Effector memory CD8-positive, alpha-beta T cell (primary cell): ENCODE results near the gene RAB31.
"Not testable (repeated sequence)": the region's sequence is repeated elsewhere in the genome, so short reads cannot be mapped to it uniquely, and the experiment has no call there.

Experiments
- ATAC-seq: fragments of 150-1000 bp; cut with Tn5 transposase; replicated peaks from 2 replicates; pipeline ENCODE4 v1.10.0; 2021; ENCODE audit warnings: mild to moderate bottlenecking, moderate library complexity
- DNase-seq, 3 experiments: peaks; one replicate each; pipeline ENCODE4 v3.0.0; 2021
- H3K27ac Mint-ChIP-seq, 2 donors: one replicate each; pipeline ENCODE4 v1.8.0; 2022; ENCODE audit warnings: mild to moderate bottlenecking in 2 of 2, mixed read lengths in 2 of 2, moderate library complexity in 2 of 2
- H3K27me3 Mint-ChIP-seq, 2 donors: one replicate each; pipeline ENCODE4 v1.8.0; 2022; ENCODE audit warnings: mixed read lengths in 2 of 2
- H3K36me3 Mint-ChIP-seq: one replicate; pipeline ENCODE4 v1.8.0; 2022; ENCODE audit warnings: mild to moderate bottlenecking, moderate library complexity, mixed read lengths; ENCODE audit not compliant: insufficient read depth
- H3K4me1 Mint-ChIP-seq, 2 donors: one replicate each; pipeline ENCODE4 v1.8.0; 2022; ENCODE audit warnings: low read depth in 2 of 2, mixed read lengths in 2 of 2
- H3K4me3 Mint-ChIP-seq, 2 donors: one replicate each; pipeline ENCODE4 v1.8.0; 2022; ENCODE audit warnings: mild to moderate bottlenecking in 2 of 2, mixed read lengths in 2 of 2, moderate library complexity in 2 of 2
- H3K9me3 Mint-ChIP-seq, 2 donors: one replicate each; pipeline ENCODE4 v1.8.0; 2022; ENCODE audit warnings: mixed read lengths in 2 of 2

The RAB31 gene

GRCh38 chr18:9901377-9901776, 193.3 kb downstream of the RAB31 start:
- Mint-ChIP-seq H3K36me3 (no peaks in the 10 kb centered on the region), H3K27ac (no peak overlapping the region), H3K4me3 (no peak overlapping the region), H3K27me3 (peaks cover 27 to 42% of the 10 kb centered on the region in 2 donors), H3K9me3 (no peaks in the 10 kb centered on the region), H3K4me1 (no peaks in the 10 kb centered on the region)
- ATAC-seq: no peak
- DNase-seq: no peak

GRCh38 chr18:9902264-9902663, 194.2 kb downstream of the RAB31 start:
- H3K4me3 Mint-ChIP-seq, H3K9me3 Mint-ChIP-seq, H3K4me1 Mint-ChIP-seq, H3K27ac Mint-ChIP-seq, ATAC-seq, H3K36me3 Mint-ChIP-seq, DNase-seq: not testable (repeated sequence)
- H3K27me3 Mint-ChIP-seq: peaks cover 29 to 51% of the 10 kb centered on the region in 2 donors

GRCh38 chr18:9902832-9903231, 194.7 kb downstream of the RAB31 start:
- Mint-ChIP-seq H3K27ac (no peak overlapping the region), H3K9me3 (no peaks in the 10 kb centered on the region), H3K36me3 (no peaks in the 10 kb centered on the region), H3K4me3 (no peak overlapping the region), H3K4me1 (no peaks in the 10 kb centered on the region), H3K27me3 (peaks cover 29 to 57% of the 10 kb centered on the region in 2 donors)
- ATAC-seq (no peak), DNase-seq (no peak)

- ATAC-seq (no peak), DNase-seq (no peak)
- Mint-ChIP-seq H3K9me3 (no peaks in the 10 kb centered on the region), H3K27ac (no peak overlapping the region), H3K4me1 (no peaks in the 10 kb centered on the region), H3K4me3 (no peak overlapping the region), H3K36me3 (no peaks in the 10 kb centered on the region), H3K27me3 (peaks cover 42 to 73% of the 10 kb centered on the region in 2 donors)
These were observed 197.4 kb downstream of the RAB31 start for GRCh38 chr18:9905401-9905922.

- Mint-ChIP-seq H3K4me1 (no peaks in the 10 kb centered on the region), H3K9me3 (no peaks in the 10 kb centered on the region), H3K36me3 (no peaks in the 10 kb centered on the region), H3K27me3 (peaks cover 42 to 71% of the 10 kb centered on the region in 2 donors), H3K4me3 (no peak overlapping the region), H3K27ac (no peak overlapping the region)
- ATAC-seq: no peak
- no peak for DNase-seq
These were observed 198.4 kb downstream of the RAB31 start for GRCh38 chr18:9906481-9906880.

GRCh38 chr18:9907867-9908266, 199.8 kb downstream of the RAB31 start:
- no peak for DNase-seq
- no peaks in the 10 kb centered on the region for H3K36me3 Mint-ChIP-seq
- H3K4me1 Mint-ChIP-seq: peaks cover 0 to under 1% of the 10 kb centered on the region in 2 donors
- peaks cover 38 to 64% of the 10 kb centered on the region in 2 donors for H3K27me3 Mint-ChIP-seq
- no peak overlapping the region for H3K4me3 Mint-ChIP-seq
- H3K9me3 Mint-ChIP-seq: no peaks in the 10 kb centered on the region
- no peak overlapping the region for H3K27ac Mint-ChIP-seq
- ATAC-seq: no peak

GRCh38 chr18:9910071-9910470, 202.0 kb downstream of the RAB31 start:
- H3K9me3 Mint-ChIP-seq: no peaks in the 10 kb centered on the region
- no peak overlapping the region for H3K4me3 Mint-ChIP-seq
- H3K36me3 Mint-ChIP-seq: peaks cover 13% of the 10 kb centered on the region
- H3K4me1 Mint-ChIP-seq: peaks cover 1 to 7% of the 10 kb centered on the region in 2 donors
- no peak for DNase-seq
- peaks cover 32 to 48% of the 10 kb centered on the region in 2 donors for H3K27me3 Mint-ChIP-seq
- no peak overlapping the region for H3K27ac Mint-ChIP-seq
- no peak for ATAC-seq

- H3K4me1 Mint-ChIP-seq: peaks cover 7 to 11% of the 10 kb centered on the region in 2 donors
- ATAC-seq (no peak), DNase-seq (no peak)
- peaks cover 29 to 42% of the 10 kb centered on the region in 2 donors for H3K27me3 Mint-ChIP-seq
- H3K27ac Mint-ChIP-seq: no peak overlapping the region
- H3K4me3 Mint-ChIP-seq: no peak overlapping the region
- peaks cover 16% of the 10 kb centered on the region for H3K36me3 Mint-ChIP-seq
- H3K9me3 Mint-ChIP-seq: no peaks in the 10 kb centered on the region
These were observed 202.6 kb downstream of the RAB31 start for GRCh38 chr18:9910661-9911060.

- ATAC-seq (no peak), DNase-seq (no peak)
- no peak overlapping the region for H3K27ac Mint-ChIP-seq
- H3K4me1 Mint-ChIP-seq: peaks cover 13 to 17% of the 10 kb centered on the region in 2 donors
- no peaks in the 10 kb centered on the region for H3K9me3 Mint-ChIP-seq
- peaks cover 24 to 37% of the 10 kb centered on the region in 2 donors for H3K27me3 Mint-ChIP-seq
- H3K36me3 Mint-ChIP-seq: peaks cover 16% of the 10 kb centered on the region
- no peak overlapping the region for H3K4me3 Mint-ChIP-seq
These were observed 203.1 kb downstream of the RAB31 start for GRCh38 chr18:9911226-9911625.
